Keratinocyte (primary cell): ENCODE results near the gene MYO9A. TPM values are rescaled to one million over a fixed set of nuclear protein-coding genes. Genes with fewer than 3 reads are reported as not detected.

ENCODE experiments used
- DNase-seq: peaks from one replicate; pipeline ENCODE4 v3.0.0-alpha.2; 2011; ENCODE audit warnings: low read depth, missing footprints, low spot score
- FAIRE-seq: peaks from 2 replicates; lab custom pipeline; 2011; peaks lifted over from hg19 to GRCh38; lab: Jason Lieb, UNC
- H2AFZ ChIP-seq: 2 replicates; pipeline ENCODE4 v1.6.0; 2012; ENCODE audit warnings: low read length, control low read depth, inconsistent platforms; ENCODE audit not compliant: control insufficient read depth
- H3K27ac ChIP-seq: 2 replicates; pipeline ENCODE4 v1.5.1; 2011; ENCODE audit warnings: low read length; ENCODE audit not compliant: control insufficient read depth, insufficient read depth
- H3K27me3 ChIP-seq: 3 replicates; pipeline ENCODE4 v1.6.0; 2011; ENCODE audit warnings: low read length; ENCODE audit not compliant: control insufficient read depth, insufficient read depth; ENCODE audit errors: extremely low read depth
- H3K36me3 ChIP-seq, 2 experiments: 2 replicates in 1 of 2; 3 replicates in 1 of 2; pipeline ENCODE4 v1.5.1; 2011; ENCODE audit warnings: low read length in 2 of 2, mild to moderate bottlenecking in 1 of 2; ENCODE audit not compliant: control insufficient read depth in 2 of 2, insufficient read depth in 2 of 2; ENCODE audit errors: extremely low read depth in 1 of 2
- H3K4me1 ChIP-seq: 3 replicates; pipeline ENCODE4 v1.5.1; 2011; ENCODE audit warnings: low read length; ENCODE audit not compliant: control insufficient read depth, insufficient read depth; ENCODE audit errors: extremely low read depth
- H3K4me2 ChIP-seq: 3 replicates; pipeline ENCODE4 v1.6.0; 2011; ENCODE audit warnings: low read depth, low read length; ENCODE audit not compliant: control insufficient read depth, insufficient read depth; ENCODE audit errors: extremely low read depth
- H3K4me3 ChIP-seq, 3 experiments: fragments of 200-600 bp in 1 of 3; sonication (generic) in 1 of 3; 2 replicates in 2 of 3; 3 replicates in 1 of 3; pipeline ENCODE4 v1.5.1; 2011 to 2016; ENCODE audit warnings: low read length in 3 of 3, mild to moderate bottlenecking in 3 of 3, control low read depth in 2 of 3, inconsistent platforms in 1 of 3, low read depth in 1 of 3, mixed read lengths in 1 of 3, mixed run types in 1 of 3, moderate library complexity in 1 of 3; ENCODE audit not compliant: control insufficient read depth in 2 of 3, insufficient read depth in 2 of 3; ENCODE audit errors: extremely low read depth in 1 of 3
- H3K79me2 ChIP-seq: 2 replicates; pipeline ENCODE4 v1.6.0; 2012; ENCODE audit warnings: low read length; ENCODE audit not compliant: control insufficient read depth, insufficient read depth
- H3K9ac ChIP-seq: 3 replicates; pipeline ENCODE4 v1.6.0; 2011; ENCODE audit warnings: low read length; ENCODE audit not compliant: control insufficient read depth, insufficient read depth; ENCODE audit errors: extremely low read depth
- H3K9me1 ChIP-seq: 3 replicates; pipeline ENCODE4 v1.6.0; 2011; ENCODE audit warnings: low read length; ENCODE audit not compliant: control insufficient read depth, insufficient read depth; ENCODE audit errors: extremely low read depth
- H3K9me3 ChIP-seq: 2 replicates; pipeline ENCODE4 v1.5.1; 2012; ENCODE audit warnings: low read depth, low read length; ENCODE audit not compliant: control insufficient read depth
- H4K20me1 ChIP-seq: 3 replicates; pipeline ENCODE4 v1.6.0; 2011; ENCODE audit warnings: low read length; ENCODE audit not compliant: control insufficient read depth, insufficient read depth; ENCODE audit errors: extremely low read depth
- CTCF ChIP-seq, 3 experiments: IDR thresholded peaks in 1 of 3; conservative IDR thresholded peaks in 1 of 3; optimal IDR thresholded peaks in 1 of 3; 2 replicates in 2 of 3; 3 replicates in 1 of 3; pipeline versions ENCODE3 to v1.5.1; 2011; ENCODE audit warnings: low read length in 3 of 3, mild to moderate bottlenecking in 3 of 3, moderate library complexity in 2 of 3, control low read depth in 1 of 3, inconsistent platforms in 1 of 3; ENCODE audit not compliant: insufficient read depth in 2 of 3; ENCODE audit errors: extremely low read depth in 1 of 3
- EZH2 ChIP-seq: IDR thresholded peaks from one replicate; pipeline ENCODE4 v1.6.1; 2012; ENCODE audit warnings: inconsistent platforms, mild to moderate bottlenecking, low read length, moderate library complexity
- dilution Hi-C: fragments of 300-500 bp; cut with MboI; formaldehyde crosslinking; loops from one replicate; pipeline ENCODE4 v1.7.0; 2020; ENCODE audit warnings: low sequenced_read_pairs; ENCODE audit not compliant: extremely low pct_ligation_motif_present
- polyA plus RNA-seq, 5 experiments: library from polyadenylated mRNA; depleted of rRNA in 3 of 5; stranded (reverse) in 3 of 5; stranded (forward) in 1 of 5; unstranded in 1 of 5; fragments of >200 nt; gene quantifications; 1 replicate in 1 of 5; 2 replicates in 3 of 5; 3 replicates in 1 of 5; pipeline versions ENCODE4 v1.2.1 to v1.2.3, GENCODE V29; 2011 to 2012; ENCODE audit warnings: missing spikeins in 2 of 5, low read depth in 1 of 5, low replicate concordance in 1 of 5

The MYO9A gene
- polyA plus RNA-seq, 1 donor (not counting 4 experiments of a cell fraction or from before 2014, with no cell fraction given), result 10.6 TPM

- TF ChIP-seq CTCF (optimal IDR thresholded peaks at IDR 0.05 in 1 of 3, IDR thresholded peaks at IDR 0.05 in 1 of 3, conservative IDR thresholded peaks at IDR 0.05 in 1 of 3; ENCODE audit: extremely low read depth in 1 of 3, insufficient read depth in 2 of 3, low read length in 3 of 3) (no peak), EZH2 (no peak)
- Histone ChIP-seq H3K4me2 (no peak overlapping the region), H3K79me2 (peaks cover 43% of the 10 kb centered on the region), H2AFZ (no peak overlapping the region), H3K9me3 (no peaks in the 10 kb centered on the region), H3K9ac (no peak overlapping the region), H3K27ac (no peak overlapping the region), H3K36me3 (no peaks in the 10 kb centered on the region), H4K20me1 (peaks cover 3% of the 10 kb centered on the region), H3K27me3 (no peaks in the 10 kb centered on the region), H3K4me1 (peaks cover under 1% of the 10 kb centered on the region), H3K9me1 (no peaks in the 10 kb centered on the region), H3K4me3 (no peak overlapping the region)
- dilution Hi-C loops, result no loop called here
- FAIRE-seq, result no peak
- DNase-seq, result no peak
Observed at GRCh38 chr15:72112116-72112515, 5.8 kb downstream of the MYO9A start.

- Histone ChIP-seq H4K20me1 (peaks cover 3% of the 10 kb centered on the region), H3K27ac (no peak overlapping the region), H3K9ac (no peak overlapping the region), H2AFZ (no peak overlapping the region), H3K9me1 (no peaks in the 10 kb centered on the region), H3K79me2 (peaks cover 31% of the 10 kb centered on the region), H3K4me1 (peaks cover 2% of the 10 kb centered on the region), H3K27me3 (no peaks in the 10 kb centered on the region), H3K9me3 (no peaks in the 10 kb centered on the region), H3K4me2 (no peak overlapping the region), H3K4me3 (no peak overlapping the region), H3K36me3 (no peaks in the 10 kb centered on the region)
- dilution Hi-C loops, result no loop called here
- FAIRE-seq, result no peak
- DNase-seq, result no peak
- TF ChIP-seq EZH2, result no peak
- no peak for TF ChIP-seq CTCF (optimal IDR thresholded peaks at IDR 0.05 in 1 of 3, IDR thresholded peaks at IDR 0.05 in 1 of 3, conservative IDR thresholded peaks at IDR 0.05 in 1 of 3; ENCODE audit: extremely low read depth in 1 of 3, insufficient read depth in 2 of 3, low read length in 3 of 3)
Observed at GRCh38 chr15:72110355-72110754, 7.6 kb downstream of the MYO9A start.
